Right ventricle myocardium superior (tissue), 1 donor: ENCODE data around the gene NRCAM. TPM values are rescaled to one million over a fixed set of nuclear protein-coding genes. Genes with fewer than 3 reads are reported as not detected.
"Not testable (repeated sequence)": the region's sequence is repeated elsewhere in the genome, so short reads cannot be mapped to it uniquely, and the experiment has no call there.

ENCODE experiments used
- ATAC-seq: fragments of 200-7000 bp; cut with Tn5 transposase; one replicate; pipeline ENCODE4 v1.9.1; 2020; ENCODE audit warnings: mild to moderate bottlenecking; ENCODE audit not compliant: poor library complexity
- DNase-seq: peaks from one replicate; pipeline ENCODE4 v3.0.0-alpha.2; 2020
- intact Hi-C: fragments of 100-400 bp; cut with DNase I; formaldehyde crosslinking; loops from one replicate; pipeline ENCODE4 v1.11.2; 2022
- total RNA-seq: library from RNA; stranded (reverse); fragmentation: NEBNext Ultra II Directional; extraction: Animal tissue kit (Norgen Biotek cat#: 25700); gene quantifications from one replicate; pipeline ENCODE4 v1.2.1, GENCODE V29; 2021
- donor health status: DM: no; HTN: yes; CAD: no; lungs with severe emphysema.

Gene NRCAM
- total RNA-seq, 1 donor from 2014 or later: 0.27 TPM

- DNase-seq, intact Hi-C loops, ATAC-seq: not testable (repeated sequence)
These were observed 181.8 kb downstream of the NRCAM start for GRCh38 chr7:108274447-108274846.

GRCh38 chr7:108272891-108273290 is 183.3 kb downstream of the NRCAM start:
- ATAC-seq: not testable (repeated sequence)

GRCh38 chr7:108270385-108271015 is 185.7 kb downstream of the NRCAM start:
- ATAC-seq (no peak), DNase-seq (no peak)
- intact Hi-C loops: no loop called here

More at GRCh38 chr7:108272891-108273290, 183.3 kb downstream of the NRCAM start:
- intact Hi-C loops, DNase-seq: not testable (repeated sequence)

GRCh38 chr7:108268200-108268820 is 187.9 kb downstream of the NRCAM start:
- no peak for ATAC-seq
- intact Hi-C loops: no loop called here
- DNase-seq: no peak

GRCh38 chr7:108267615-108268014 is 188.6 kb downstream of the NRCAM start:
- intact Hi-C loops: no loop called here
- no peak for DNase-seq
- ATAC-seq: no peak

GRCh38 chr7:108266491-108266890 is 189.7 kb downstream of the NRCAM start:
- DNase-seq (no peak), ATAC-seq (no peak)
- intact Hi-C loops: no loop called here

GRCh38 chr7:108266035-108266434 is 190.2 kb downstream of the NRCAM start:
- DNase-seq: no peak
- ATAC-seq: no peak
- intact Hi-C loops: no loop called here

- ATAC-seq (no peak), DNase-seq (no peak)
- intact Hi-C loops: no loop called here
These were observed 191.2 kb downstream of the NRCAM start for GRCh38 chr7:108265007-108265406.

GRCh38 chr7:108263425-108263824 is 192.8 kb downstream of the NRCAM start:
- no peak for ATAC-seq
- intact Hi-C loops: no loop called here
- no peak for DNase-seq

GRCh38 chr7:108261560-108262255 is 194.5 kb downstream of the NRCAM start:
- ATAC-seq: no peak
- no peak for DNase-seq
- intact Hi-C loops: no loop called here

GRCh38 chr7:108259447-108259846 is 196.8 kb downstream of the NRCAM start:
- intact Hi-C loops, ATAC-seq, DNase-seq: not testable (repeated sequence)

GRCh38 chr7:108257954-108258353 is 198.3 kb downstream of the NRCAM start:
- no peak for DNase-seq
- no peak for ATAC-seq
- intact Hi-C loops: no loop called here

- DNase-seq: no peak
- intact Hi-C loops: no loop called here
- ATAC-seq: no peak
These were observed 202.0 kb downstream of the NRCAM start for GRCh38 chr7:108254259-108254658.

GRCh38 chr7:108253275-108254044 is 202.8 kb downstream of the NRCAM start:
- DNase-seq (no peak), ATAC-seq (no peak)
- intact Hi-C loops: no loop called here

GRCh38 chr7:108252177-108252576 is 204.1 kb downstream of the NRCAM start:
- intact Hi-C loops: no loop called here
- ATAC-seq (no peak), DNase-seq (no peak)

- intact Hi-C loops: no loop called here
- ATAC-seq (no peak), DNase-seq (no peak)
These were observed 204.5 kb downstream of the NRCAM start for GRCh38 chr7:108251700-108252099.

GRCh38 chr7:108249453-108249852 is 206.8 kb downstream of the NRCAM start:
- intact Hi-C loops: no loop called here
- no peak for ATAC-seq
- no peak for DNase-seq

- intact Hi-C loops: no loop called here
- ATAC-seq (no peak), DNase-seq (no peak)
These were observed 207.4 kb downstream of the NRCAM start for GRCh38 chr7:108248821-108249220.

GRCh38 chr7:108248418-108248817 is 207.8 kb downstream of the NRCAM start:
- DNase-seq: no peak
- intact Hi-C loops: no loop called here
- no peak for ATAC-seq
